ENCODE results near the gene TARBP1. TPM values are rescaled to one million over a fixed set of nuclear protein-coding genes. Genes with fewer than 3 reads are reported as not detected.

TARBP1 gene
- total and polyA plus RNA-seq, 2 of the 13 experiments (the other 11 are each of a cell fraction or from before 2014, with no cell fraction given) = 37.7 to 67.0 TPM

DNA sequence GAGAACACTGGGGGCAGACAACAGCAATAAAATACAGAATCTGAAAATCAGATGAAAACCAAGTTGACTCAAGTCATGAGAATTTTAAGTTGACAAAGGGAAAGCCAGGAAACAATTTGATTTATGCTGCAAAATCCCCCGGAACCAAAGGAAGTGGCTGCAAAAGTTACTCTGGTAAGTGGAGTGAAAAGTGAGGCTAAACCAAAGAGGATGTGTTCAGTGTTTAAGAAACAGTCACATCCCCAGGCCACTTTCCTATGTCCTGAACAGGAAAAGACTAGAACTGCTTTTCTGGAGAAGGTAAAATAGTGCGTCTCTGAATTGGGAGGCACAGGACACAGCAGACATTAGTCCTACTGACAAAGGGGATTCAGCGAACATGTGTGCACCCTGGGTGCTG lies 5.9 kb downstream of the TARBP1 start:
- Histone ChIP-seq H3K27ac (ENCODE audit: extremely low read length, insufficient read depth, low read length) (no peak overlapping the region), H3K27me3 (ENCODE audit: control insufficient read depth in 1 of 2, insufficient read depth in 2 of 2, low read length in 2 of 2) (no peaks in the 10 kb centered on the region), H3K36me3 (replicated peaks in 1 of 2; ENCODE audit: control insufficient read depth in 1 of 2, insufficient read depth in 2 of 2, low read length in 2 of 2) (no peaks in the 10 kb centered on the region; a peak in 3 of 5 replicates), H3K9me3 (ENCODE audit: low read length) (no peaks in the 10 kb centered on the region), H3K4me1 (ENCODE audit: insufficient read depth, low read length) (peaks cover 56% of the 10 kb centered on the region), H2AFZ (ENCODE audit: low read length) (no peak overlapping the region), H3K4me2 (ENCODE audit: low read depth, low read length) (no peak overlapping the region), H3K79me2 (ENCODE audit: insufficient read depth, low read length) (peaks cover 39% of the 10 kb centered on the region), H4K20me1 (ENCODE audit: insufficient read depth, low read length) (no peaks in the 10 kb centered on the region; the same call in 1 of the 2 replicates), H3K4me3 (replicated peaks in 1 of 3; ENCODE audit: insufficient read depth in 1 of 3, low read depth in 2 of 3, low read length in 3 of 3) (no peak overlapping the region), H3K9ac (ENCODE audit: insufficient read depth, low read depth, low read length) (no peak overlapping the region)
- intact Hi-C loops (cut with micrococcal nuclease; ENCODE audit: unreplicated experiment) (no loop called here), in situ Hi-C loops (cut with HindIII; ENCODE audit: extremely low pct_ligation_motif_present, low pct_unique_long_range_greater_than_20kb) (no loop called here)
- FAIRE-seq (no peak), DNase-seq (ENCODE audit: low spot score) (no peak), ATAC-seq (no peak)
- CTCF ChIA-PET (ENCODE audit: low intra/inter-chr PET ratio, low total read pairs) = no interaction called here
- WGBS (ENCODE audit: low lambda C conversion rate) = 96% methylated on average over 2 of the region's 3 CpGs
- POLR2A ChIA-PET = no interaction called here
- no TSS peak for BruUV-seq (replicated peaks)
- TF ChIP-seq TCF12 (IDR thresholded peaks at IDR 0.05) (no peak), TCF12 (CRISPR knock-in tag; IDR thresholded peaks at IDR 0.05) (no peak), ZNF232 (CRISPR knock-in tag; IDR thresholded peaks at IDR 0.05; ENCODE audit: borderline replicate concordance) (no peak), ZBTB49 (CRISPR knock-in tag; IDR thresholded peaks at IDR 0.05; ENCODE audit: borderline replicate concordance) (no peak), ZMYM4 (CRISPR knock-in tag; IDR thresholded peaks at IDR 0.05) (no peak), ZNF556 (CRISPR knock-in tag; IDR thresholded peaks at IDR 0.05; ENCODE audit: borderline replicate concordance) (no peak), XBP1 (CRISPR knock-in tag; IDR thresholded peaks at IDR 0.05) (no peak), KDM2A (CRISPR knock-in tag; IDR thresholded peaks at IDR 0.05; ENCODE audit: borderline replicate concordance, low read depth) (no peak), WIZ (CRISPR knock-in tag; IDR thresholded peaks at IDR 0.05) (no peak), RFXAP (CRISPR knock-in tag; IDR thresholded peaks at IDR 0.05; ENCODE audit: borderline replicate concordance) (no peak), HNF4G (IDR thresholded peaks at IDR 0.05; ENCODE audit: borderline replicate concordance, low read depth, low read length) (no peak), HNF4G (CRISPR knock-in tag; IDR thresholded peaks at IDR 0.05; ENCODE audit: borderline replicate concordance, low read depth) (no peak)
- TF ChIP-seq, protein P1, sequence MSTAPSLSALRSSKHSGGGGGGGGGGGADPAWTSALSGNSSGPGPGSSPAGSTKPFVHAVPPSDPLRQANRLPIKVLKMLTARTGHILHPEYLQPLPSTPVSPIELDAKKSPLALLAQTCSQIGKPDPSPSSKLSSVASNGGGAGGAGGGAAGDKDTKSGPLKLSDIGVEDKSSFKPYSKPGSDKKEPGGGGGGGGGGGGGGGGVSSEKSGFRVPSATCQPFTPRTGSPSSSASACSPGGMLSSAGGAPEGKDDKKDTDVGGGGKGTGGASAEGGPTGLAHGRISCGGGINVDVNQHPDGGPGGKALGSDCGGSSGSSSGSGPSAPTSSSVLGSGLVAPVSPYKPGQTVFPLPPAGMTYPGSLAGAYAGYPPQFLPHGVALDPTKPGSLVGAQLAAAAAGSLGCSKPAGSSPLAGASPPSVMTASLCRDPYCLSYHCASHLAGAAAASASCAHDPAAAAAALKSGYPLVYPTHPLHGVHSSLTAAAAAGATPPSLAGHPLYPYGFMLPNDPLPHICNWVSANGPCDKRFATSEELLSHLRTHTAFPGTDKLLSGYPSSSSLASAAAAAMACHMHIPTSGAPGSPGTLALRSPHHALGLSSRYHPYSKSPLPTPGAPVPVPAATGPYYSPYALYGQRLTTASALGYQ (CRISPR knock-in tag; IDR thresholded peaks at IDR 0.05) = no peak
- TF ChIP-seq, protein P2, sequence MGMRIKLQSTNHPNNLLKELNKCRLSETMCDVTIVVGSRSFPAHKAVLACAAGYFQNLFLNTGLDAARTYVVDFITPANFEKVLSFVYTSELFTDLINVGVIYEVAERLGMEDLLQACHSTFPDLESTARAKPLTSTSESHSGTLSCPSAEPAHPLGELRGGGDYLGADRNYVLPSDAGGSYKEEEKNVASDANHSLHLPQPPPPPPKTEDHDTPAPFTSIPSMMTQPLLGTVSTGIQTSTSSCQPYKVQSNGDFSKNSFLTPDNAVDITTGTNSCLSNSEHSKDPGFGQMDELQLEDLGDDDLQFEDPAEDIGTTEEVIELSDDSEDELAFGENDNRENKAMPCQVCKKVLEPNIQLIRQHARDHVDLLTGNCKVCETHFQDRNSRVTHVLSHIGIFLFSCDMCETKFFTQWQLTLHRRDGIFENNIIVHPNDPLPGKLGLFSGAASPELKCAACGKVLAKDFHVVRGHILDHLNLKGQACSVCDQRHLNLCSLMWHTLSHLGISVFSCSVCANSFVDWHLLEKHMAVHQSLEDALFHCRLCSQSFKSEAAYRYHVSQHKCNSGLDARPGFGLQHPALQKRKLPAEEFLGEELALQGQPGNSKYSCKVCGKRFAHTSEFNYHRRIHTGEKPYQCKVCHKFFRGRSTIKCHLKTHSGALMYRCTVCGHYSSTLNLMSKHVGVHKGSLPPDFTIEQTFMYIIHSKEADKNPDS (CRISPR knock-in tag; IDR thresholded peaks at IDR 0.05) = no peak
